ENCODE data around the gene TMOD1.
"Not testable (repeated sequence)": the region's sequence is repeated elsewhere in the genome, so short reads cannot be mapped to it uniquely, and the experiment has no call there.

Gene TMOD1

GRCh38 chr9:97601228-97601898, 99.9 kb downstream of the TMOD1 start:
- DNase-seq: no peak

GRCh38 chr9:97602430-97602829, 101.0 kb downstream of the TMOD1 start:
- DNase-seq: no peak

GRCh38 chr9:97604901-97605645, 103.6 kb downstream of the TMOD1 start:
- no peak for DNase-seq

- DNase-seq: peak; percentile 25
Measured at GRCh38 chr9:97615439-97616072, 114.1 kb downstream of the TMOD1 start.

GRCh38 chr9:97617939-97618416, 116.5 kb downstream of the TMOD1 start:
- DNase-seq: no peak

- DNase-seq: not testable (repeated sequence)
Measured at GRCh38 chr9:97620063-97620462, 118.6 kb downstream of the TMOD1 start.

GRCh38 chr9:97622483-97622882, 121.0 kb downstream of the TMOD1 start:
- not testable (repeated sequence) for DNase-seq

- DNase-seq: no peak
Measured at GRCh38 chr9:97623946-97624345, 122.5 kb downstream of the TMOD1 start.

- DNase-seq: no peak
Measured at GRCh38 chr9:97625620-97626019, 124.2 kb downstream of the TMOD1 start.

- DNase-seq: no peak
Measured at GRCh38 chr9:97627624-97628023, 126.2 kb downstream of the TMOD1 start.

- DNase-seq: no peak
Measured at GRCh38 chr9:97628668-97629067, 127.2 kb downstream of the TMOD1 start.

GRCh38 chr9:97629156-97629555, 127.7 kb downstream of the TMOD1 start:
- DNase-seq: no peak

- no peak for DNase-seq
Measured at GRCh38 chr9:97630591-97630990, 129.1 kb downstream of the TMOD1 start.

GRCh38 chr9:97632248-97632984, 130.9 kb downstream of the TMOD1 start:
- peak; percentile 28 for DNase-seq

GRCh38 chr9:97632985-97633858, 131.8 kb downstream of the TMOD1 start, which contains the start of the genes NCBP1 and TSTD2:
Gene NCBP1 (plus strand): TSS chr9:97633821. CDS start chr9:97633882, 61 bp downstream.
Gene TSTD2 (minus strand): TSS chr9:97633368. CDS start chr9:97627562, 5,806 bp downstream.
- DNase-seq: peak; percentile 95

GRCh38 chr9:97633859-97634490, 132.5 kb downstream of the TMOD1 start:
- DNase-seq: no peak

GRCh38 chr9:97635026-97635425, 133.6 kb downstream of the TMOD1 start:
- no peak for DNase-seq

GRCh38 chr9:97636903-97637302, 135.4 kb downstream of the TMOD1 start:
- no peak for DNase-seq

- DNase-seq: no peak
Measured at GRCh38 chr9:97638666-97639065, 137.2 kb downstream of the TMOD1 start.

- no peak for DNase-seq
Measured at GRCh38 chr9:97640325-97640724, 138.9 kb downstream of the TMOD1 start.

- DNase-seq: no peak
Measured at GRCh38 chr9:97645720-97646119, 144.3 kb downstream of the TMOD1 start.

Data from stimulated activated CD4-positive, alpha-beta T cell treated with anti-CD3 and anti-CD28 coated beads, Interleukin-4, amount 100 ng/mL, for 1 hour (primary cell).